Caco-2 (cell line): ENCODE measurements around the gene ANKRD27. TPM values are rescaled to one million over a fixed set of nuclear protein-coding genes. Genes with fewer than 3 reads are reported as not detected.

Experiments used
- BruUV-seq: library from RNA; stranded (reverse); fragments of 400-500 nt; replicated peaks from 2 replicates; lab custom pipeline; 2021; lab: Mats Ljungman, UMichigan
- CTCF ChIA-PET: fragments of 300-600 bp; sonication (Branson Sonifier 250); formaldehyde crosslinking; loops from one replicate; lab custom pipeline; 2022; ENCODE audit warnings: antibody characterized with exemption; lab: Charles Lee
- POLR2A ChIA-PET: fragments of 300-600 bp; sonication (Branson Sonifier 250); formaldehyde crosslinking; loops from one replicate; lab custom pipeline; 2022; ENCODE audit warnings: antibody characterized with exemption; lab: Charles Lee
- DNase-seq, 2 experiments: peaks; one replicate each; pipeline versions ENCODE4 v3.0.0 to v3.0.0-alpha.2; 2020 to 2022
- H3K27me3 ChIP-seq: replicated peaks from 2 replicates; pipeline ENCODE4 v1.6.0; 2011; ENCODE audit warnings: low read length; ENCODE audit not compliant: control insufficient read depth, insufficient read depth
- H3K36me3 ChIP-seq: 2 replicates; pipeline ENCODE4 v1.5.1; 2011; ENCODE audit warnings: low read length; ENCODE audit not compliant: control insufficient read depth, insufficient read depth
- H3K4me1 ChIP-seq: fragments of 250-450 bp; sonication (Bioruptor Pico); 2 replicates; pipeline ENCODE4 v1.5.1; 2020; ENCODE audit warnings: mild to moderate bottlenecking
- H3K4me3 ChIP-seq: 2 replicates; pipeline ENCODE4 v1.5.1; 2011; ENCODE audit warnings: low read depth, mild to moderate bottlenecking, control low read depth, low read length
- H3K9me3 ChIP-seq: fragments of 250-450 bp; sonication (Bioruptor Pico); 2 replicates; pipeline ENCODE4 v1.5.1; 2020; ENCODE audit warnings: mild to moderate bottlenecking, moderate library complexity
- H3K27ac Mint-ChIP-seq: one replicate; pipeline ENCODE4 v1.8.0; 2022; ENCODE audit warnings: mixed read lengths; ENCODE audit not compliant: unreplicated experiment
- H3K27me3 Mint-ChIP-seq: one replicate; pipeline ENCODE4 v1.8.0; 2022; ENCODE audit warnings: mixed read lengths; ENCODE audit not compliant: insufficient read depth, unreplicated experiment
- H3K36me3 Mint-ChIP-seq: one replicate; pipeline ENCODE4 v1.8.0; 2022; ENCODE audit warnings: mild to moderate bottlenecking, mixed read lengths; ENCODE audit not compliant: insufficient read depth, unreplicated experiment
- H3K4me1 Mint-ChIP-seq: one replicate; pipeline ENCODE4 v1.8.0; 2022; ENCODE audit warnings: low read depth, mixed read lengths; ENCODE audit not compliant: unreplicated experiment
- H3K4me3 Mint-ChIP-seq: one replicate; pipeline ENCODE4 v1.8.0; 2022; ENCODE audit warnings: mild to moderate bottlenecking, moderate library complexity, mixed read lengths; ENCODE audit not compliant: unreplicated experiment
- H3K9me3 Mint-ChIP-seq: one replicate; pipeline ENCODE4 v1.8.0; 2022; ENCODE audit warnings: mixed read lengths; ENCODE audit not compliant: unreplicated experiment
- CTCF ChIP-seq, 2 experiments: fragments of 200-600 bp in 1 of 2; IDR thresholded peaks; 1 replicate in 1 of 2; 2 replicates in 1 of 2; pipeline versions ENCODE4 v1.5.1 to v1.8.0; 2011 to 2022; ENCODE audit warnings: antibody characterized with exemption in 1 of 2, control low read depth in 1 of 2, inconsistent platforms in 1 of 2, low read depth in 1 of 2, low read length in 1 of 2, mild to moderate bottlenecking in 1 of 2, moderate library complexity in 1 of 2; ENCODE audit not compliant: insufficient read depth in 1 of 2, severe bottlenecking in 1 of 2, unreplicated experiment in 1 of 2
- intact Hi-C: fragments of 100-400 bp; cut with micrococcal nuclease; formaldehyde crosslinking; loops from one replicate; pipeline ENCODE4 v1.10.0; 2022; ENCODE audit not compliant: unreplicated experiment
- total RNA-seq: library from RNA; stranded (reverse); gene quantifications from 2 replicates; pipeline ENCODE4 v1.2.3, GENCODE V29; 2022

Gene ANKRD27
- total RNA-seq, 1 experiment from 2014 or later: 54.3 TPM

- Histone ChIP-seq H3K36me3 (peaks cover 4% of the 10 kb centered on the region; the same call in 1 of the 2 replicates), H3K9me3 (no peaks in the 10 kb centered on the region), H3K4me3 (no peak overlapping the region), H3K4me1 (no peaks in the 10 kb centered on the region), H3K27me3 (no peaks in the 10 kb centered on the region)
- Mint-ChIP-seq H3K27me3 (no peaks in the 10 kb centered on the region), H3K27ac (no peak overlapping the region), H3K4me3 (no peak overlapping the region), H3K9me3 (no peaks in the 10 kb centered on the region), H3K36me3 (peaks cover 85% of the 10 kb centered on the region), H3K4me1 (peaks cover 6% of the 10 kb centered on the region)
- no peak for TF ChIP-seq CTCF (IDR thresholded peaks at IDR 0.05; ENCODE audit: insufficient read depth in 1 of 2, low read depth in 1 of 2, low read length in 1 of 2, severe bottlenecking in 1 of 2, unreplicated experiment in 1 of 2)
- intact Hi-C loops: no loop called here
- POLR2A ChIA-PET: no interaction called here
- BruUV-seq: no TSS peak
- DNase-seq: no peak
- CTCF ChIA-PET: no interaction called here
Measured at GRCh38 chr19:32650671-32651070, 24.3 kb downstream of the ANKRD27 start.

- peaks cover 6% of the 10 kb centered on the region for H3K4me1 Mint-ChIP-seq
- intact Hi-C loops: no loop called here
- H3K9me3 ChIP-seq: no peaks in the 10 kb centered on the region
- no peak for TF ChIP-seq CTCF (IDR thresholded peaks at IDR 0.05; ENCODE audit: insufficient read depth in 1 of 2, low read depth in 1 of 2, low read length in 1 of 2, severe bottlenecking in 1 of 2, unreplicated experiment in 1 of 2)
- no peak overlapping the region for H3K27ac Mint-ChIP-seq
- no peak overlapping the region for H3K4me3 Mint-ChIP-seq
- H3K27me3 Mint-ChIP-seq: no peaks in the 10 kb centered on the region
- CTCF ChIA-PET: interaction anchor here (1.3 kb wide), 1 partner anchor 27 kb away, joined by 5 read pairs; no protein-coding TSS in a partner anchor
- no peaks in the 10 kb centered on the region for H3K9me3 Mint-ChIP-seq
- BruUV-seq: no TSS peak
- POLR2A ChIA-PET: no interaction called here
- H3K36me3 ChIP-seq: peaks cover 4% of the 10 kb centered on the region; the same call in 1 of the 2 replicates
- H3K27me3 ChIP-seq: no peaks in the 10 kb centered on the region
- peaks cover 76% of the 10 kb centered on the region for H3K36me3 Mint-ChIP-seq
- H3K4me3 ChIP-seq: no peak overlapping the region
- DNase-seq: no peak
- H3K4me1 ChIP-seq: no peaks in the 10 kb centered on the region
Measured at GRCh38 chr19:32649751-32650150, 25.2 kb downstream of the ANKRD27 start.

GRCh38 chr19:32647361-32647760 lies 27.6 kb downstream of the ANKRD27 start:
- POLR2A ChIA-PET: no interaction called here
- Mint-ChIP-seq H3K4me1 (no peaks in the 10 kb centered on the region), H3K36me3 (peaks cover 74% of the 10 kb centered on the region)

More at GRCh38 chr19:32647361-32647760, 27.6 kb downstream of the ANKRD27 start:
- TF ChIP-seq CTCF (IDR thresholded peaks at IDR 0.05; ENCODE audit: insufficient read depth in 1 of 2, low read depth in 1 of 2, low read length in 1 of 2, severe bottlenecking in 1 of 2, unreplicated experiment in 1 of 2): no peak
- intact Hi-C loops: no loop called here
- Histone ChIP-seq H3K36me3 (peaks cover 7% of the 10 kb centered on the region), H3K4me1 (no peaks in the 10 kb centered on the region), H3K27me3 (no peaks in the 10 kb centered on the region), H3K4me3 (no peak overlapping the region), H3K9me3 (no peaks in the 10 kb centered on the region)
- Mint-ChIP-seq H3K9me3 (no peaks in the 10 kb centered on the region), H3K4me3 (no peak overlapping the region), H3K27ac (no peak overlapping the region), H3K27me3 (no peaks in the 10 kb centered on the region)
- CTCF ChIA-PET: no interaction called here
- DNase-seq: no peak
- BruUV-seq: no TSS peak
